GM12878 (cell line): Measurements from ENCODE around the gene KATNA1. TPM values are rescaled to one million over a fixed set of nuclear protein-coding genes. Genes with fewer than 3 reads are reported as not detected.

ENCODE experiments used
- ATAC-seq: fragments of 200-7000 bp; cut with Tn5 transposase; 3 replicates; pipeline ENCODE4 v1.9.1; 2020; ENCODE audit warnings: mild to moderate bottlenecking, moderate library complexity
- BruUV-seq: library from RNA; stranded (reverse); fragments of 400-500 nt; replicated peaks from 2 replicates; lab custom pipeline; 2021; lab: Mats Ljungman, UMichigan
- CTCF ChIA-PET: fragments of 300-600 bp; sonication (Branson Sonifier 250); formaldehyde crosslinking; extraction: SDS; loops from one replicate; lab custom pipeline; 2021; ENCODE audit warnings: inconsistent platforms; lab: Yijun Ruan, JAX
- POLR2A ChIA-PET: fragments of 350-600 bp; formaldehyde crosslinking; extraction: SDS; loops from one replicate; lab custom pipeline; 2021; ENCODE audit warnings: inconsistent platforms; lab: Charles Lee
- RAD21 ChIA-PET: fragments of 300-600 bp; sonication (Branson Sonifier 250); formaldehyde crosslinking; loops from one replicate; lab custom pipeline; 2023; ENCODE audit warnings: antibody characterized with exemption; ENCODE audit not compliant: unreplicated experiment; lab: Charles Lee
- SMC1A ChIA-PET: fragments of 300-600 bp; sonication (Branson Sonifier 250); formaldehyde crosslinking; loops from one replicate; lab custom pipeline; 2023; ENCODE audit not compliant: unreplicated experiment, uncharacterized antibody; lab: Charles Lee
- DNase-seq: peaks from one replicate; pipeline ENCODE4 v3.0.0-alpha.2; 2011; ENCODE audit warnings: low read depth, low spot score
- FAIRE-seq: peaks from 3 replicates; lab custom pipeline; 2011; peaks lifted over from hg19 to GRCh38; lab: Jason Lieb, UNC
- H2AFZ ChIP-seq: 2 replicates; pipeline ENCODE4 v1.6.0; 2011; ENCODE audit warnings: low read depth, low read length, control low read depth; ENCODE audit not compliant: control insufficient read depth
- H3K27ac ChIP-seq: 2 replicates; pipeline ENCODE4 v1.5.1; 2011; ENCODE audit warnings: control low read depth; ENCODE audit not compliant: control insufficient read depth, insufficient read depth
- H3K27me3 ChIP-seq, 2 experiments: replicated peaks in 1 of 2; 2 replicates each; pipeline versions ENCODE4 v1.6.0 to v1.6.1; 2011; ENCODE audit warnings: low read length in 1 of 2; ENCODE audit not compliant: control insufficient read depth in 2 of 2, insufficient read depth in 2 of 2
- H3K36me3 ChIP-seq, 2 experiments: 2 replicates each; pipeline ENCODE4 v1.5.1; 2011; ENCODE audit warnings: low read length in 1 of 2; ENCODE audit not compliant: control insufficient read depth in 2 of 2, insufficient read depth in 2 of 2
- H3K4me1 ChIP-seq: 2 replicates; pipeline ENCODE4 v1.6.1; 2011; ENCODE audit warnings: mild to moderate bottlenecking, low read length, moderate library complexity, mixed read lengths; ENCODE audit not compliant: control insufficient read depth, insufficient read depth
- H3K4me2 ChIP-seq: 2 replicates; pipeline ENCODE4 v1.6.0; 2011; ENCODE audit warnings: control low read depth; ENCODE audit not compliant: control insufficient read depth, insufficient read depth
- H3K4me3 ChIP-seq: fragments of 200-600 bp; sonication (generic); 2 replicates; pipeline ENCODE4 v1.5.1; 2016
- H3K79me2 ChIP-seq: 2 replicates; pipeline ENCODE4 v1.6.0; 2011; ENCODE audit warnings: low read length; ENCODE audit not compliant: control insufficient read depth, insufficient read depth
- H3K9ac ChIP-seq: 2 replicates; pipeline ENCODE4 v1.8.0; 2011; ENCODE audit warnings: low read length, control low read depth, mixed read lengths; ENCODE audit not compliant: control insufficient read depth, insufficient read depth
- H3K9me3 ChIP-seq: replicated peaks from 3 replicates; pipeline ENCODE4 v1.5.1; 2011; ENCODE audit warnings: mild to moderate bottlenecking, low read length; ENCODE audit not compliant: control insufficient read depth, insufficient read depth
- H4K20me1 ChIP-seq: 2 replicates; pipeline ENCODE4 v1.6.0; 2011; ENCODE audit not compliant: control insufficient read depth, insufficient read depth
- CREB1 ChIP-seq: IDR thresholded peaks from 2 replicates; pipeline ENCODE4 v1.6.1; 2012; ENCODE audit warnings: low read depth, mild to moderate bottlenecking, inconsistent platforms
- SREBF1 ChIP-seq: IDR thresholded peaks from 2 replicates; pipeline ENCODE4 v1.6.1; 2012; ENCODE audit warnings: mild to moderate bottlenecking, low read length
- STAT1 ChIP-seq: fragments of 450-650 bp; conservative IDR thresholded peaks from 2 replicates; pipeline ENCODE4 v1.6.1; 2014; ENCODE audit warnings: antibody characterized with exemption, mild to moderate bottlenecking
- WGBS: methylation state at CpG from one replicate; pipeline ENCODE4 v1.1.6; 2016; ENCODE audit warnings: low lambda C conversion rate; ENCODE audit not compliant: insufficient replicate concordance, insufficient coverage; ENCODE audit errors: missing lambda C conversion rate; 5-methylcytosine and 5-hydroxymethylcytosine counted together
- in situ Hi-C: fragments of 300-500 bp; cut with MboI; formaldehyde crosslinking; loops from 9 replicates; pipeline ENCODE4 v1.14.3; 2018; ENCODE audit warnings: mixed read lengths
- intact Hi-C: fragments of 100-400 bp; cut with micrococcal nuclease; formaldehyde crosslinking; loops from one replicate; pipeline ENCODE4 v1.14.2; 2022; ENCODE audit not compliant: unreplicated experiment
- polyA plus RNA-seq, 11 experiments: library from polyadenylated mRNA; depleted of rRNA in 4 of 11; unstranded in 6 of 11; stranded (reverse) in 5 of 11; fragments of >200 nt; fragmentation: Nextera tagmentation in 4 of 11; fragmentation: Illumina TruSeq in 1 of 11; extraction: Ambion mirVana in 4 of 11; extraction: Trizol in 1 of 11; gene quantifications; 1 replicate in 1 of 11; 2 replicates in 10 of 11; pipeline versions ENCODE4 v1.2.1 to v1.2.3, GENCODE V29; 2011 to 2016; ENCODE audit warnings: inconsistent platforms in 2 of 11, missing spikeins in 2 of 11, low read depth in 1 of 11
- total RNA-seq, 4 experiments: library from RNA; depleted of rRNA in 3 of 4; stranded (reverse); fragments of >200 nt in 3 of 4; fragmentation: Illumina TruSeq in 1 of 4; extraction: Trizol in 1 of 4; gene quantifications; 2 replicates each; pipeline versions ENCODE4 v1.2.1 to v1.2.3, GENCODE V29; 2013 to 2021
- TF ChIP-seq, protein P1 (sequence below): fragments of 450-650 bp; IDR thresholded peaks from 2 replicates; pipeline ENCODE4 v1.6.1; 2016; ENCODE audit warnings: mild to moderate bottlenecking, moderate library complexity, borderline replicate concordance

KATNA1 gene
- total and polyA plus RNA-seq, 10 of the 15 experiments (the other 5 are each of a cell fraction or from before 2014, with no cell fraction given): 15.4 to 35.3 (median 25.1) TPM

DNA sequence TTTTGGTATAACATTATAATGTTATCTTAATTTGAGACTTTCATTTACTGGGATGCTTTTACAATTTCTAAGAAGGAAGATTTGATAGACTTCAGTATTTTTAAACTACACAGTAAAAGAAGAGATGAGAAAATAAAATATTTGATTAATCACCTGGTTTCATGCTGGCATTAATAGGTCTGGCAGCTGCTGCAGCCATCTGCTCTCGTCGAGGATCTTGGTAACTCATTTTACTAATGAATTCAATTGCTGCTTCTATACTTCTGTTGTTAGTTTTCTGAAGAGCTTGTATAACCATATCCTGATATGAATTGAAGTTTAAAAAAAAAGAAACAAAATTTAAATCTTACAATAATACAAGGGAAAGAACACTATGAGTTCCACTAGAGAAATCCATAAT, 46.4 kb upstream of the KATNA1 start (continued):
- TF ChIP-seq, protein P1, sequence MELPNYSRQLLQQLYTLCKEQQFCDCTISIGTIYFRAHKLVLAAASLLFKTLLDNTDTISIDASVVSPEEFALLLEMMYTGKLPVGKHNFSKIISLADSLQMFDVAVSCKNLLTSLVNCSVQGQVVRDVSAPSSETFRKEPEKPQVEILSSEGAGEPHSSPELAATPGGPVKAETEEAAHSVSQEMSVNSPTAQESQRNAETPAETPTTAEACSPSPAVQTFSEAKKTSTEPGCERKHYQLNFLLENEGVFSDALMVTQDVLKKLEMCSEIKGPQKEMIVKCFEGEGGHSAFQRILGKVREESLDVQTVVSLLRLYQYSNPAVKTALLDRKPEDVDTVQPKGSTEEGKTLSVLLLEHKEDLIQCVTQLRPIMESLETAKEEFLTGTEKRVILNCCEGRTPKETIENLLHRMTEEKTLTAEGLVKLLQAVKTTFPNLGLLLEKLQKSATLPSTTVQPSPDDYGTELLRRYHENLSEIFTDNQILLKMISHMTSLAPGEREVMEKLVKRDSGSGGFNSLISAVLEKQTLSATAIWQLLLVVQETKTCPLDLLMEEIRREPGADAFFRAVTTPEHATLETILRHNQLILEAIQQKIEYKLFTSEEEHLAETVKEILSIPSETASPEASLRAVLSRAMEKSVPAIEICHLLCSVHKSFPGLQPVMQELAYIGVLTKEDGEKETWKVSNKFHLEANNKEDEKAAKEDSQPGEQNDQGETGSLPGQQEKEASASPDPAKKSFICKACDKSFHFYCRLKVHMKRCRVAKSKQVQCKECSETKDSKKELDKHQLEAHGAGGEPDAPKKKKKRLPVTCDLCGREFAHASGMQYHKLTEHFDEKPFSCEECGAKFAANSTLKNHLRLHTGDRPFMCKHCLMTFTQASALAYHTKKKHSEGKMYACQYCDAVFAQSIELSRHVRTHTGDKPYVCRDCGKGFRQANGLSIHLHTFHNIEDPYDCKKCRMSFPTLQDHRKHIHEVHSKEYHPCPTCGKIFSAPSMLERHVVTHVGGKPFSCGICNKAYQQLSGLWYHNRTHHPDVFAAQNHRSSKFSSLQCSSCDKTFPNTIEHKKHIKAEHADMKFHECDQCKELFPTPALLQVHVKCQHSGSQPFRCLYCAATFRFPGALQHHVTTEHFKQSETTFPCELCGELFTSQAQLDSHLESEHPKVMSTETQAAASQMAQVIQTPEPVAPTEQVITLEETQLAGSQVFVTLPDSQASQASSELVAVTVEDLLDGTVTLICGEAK: no peak
- TF ChIP-seq CREB1: no peak
- TF ChIP-seq, all 136 proteins: peak for 0

DNA sequence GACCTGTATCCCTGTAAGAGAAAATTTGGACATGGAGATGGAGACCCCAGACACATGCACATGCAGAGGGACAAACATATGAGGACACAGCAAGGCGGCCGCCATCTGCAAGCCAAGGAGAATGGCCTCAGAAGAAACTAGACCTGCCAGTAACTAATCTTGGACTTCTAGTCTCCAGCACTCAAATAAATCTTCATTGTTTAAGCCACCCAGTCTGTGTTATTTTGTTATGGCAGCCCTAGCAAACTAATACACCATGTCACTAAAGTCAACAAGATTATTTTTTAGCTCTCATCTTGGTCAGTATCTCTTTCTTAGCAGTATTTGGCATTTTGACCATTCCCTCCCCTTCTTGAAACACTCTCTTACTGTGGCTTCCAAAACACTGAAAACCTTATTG, 42.7 kb upstream of the KATNA1 start:
- peaks cover 2% of the 10 kb centered on the region; the same call in 1 of the 2 replicates for H4K20me1 ChIP-seq
- H3K9me3 ChIP-seq: no peaks in the 10 kb centered on the region
- CTCF ChIA-PET: no interaction called here
- in situ Hi-C loops: no loop called here
- DNase-seq: no peak
- BruUV-seq: no TSS peak
- 96% methylated on average over 2 of the region's 2 CpGs for WGBS
- no peaks in the 10 kb centered on the region for H3K4me1 ChIP-seq
- POLR2A ChIA-PET: no interaction called here
- H3K27ac ChIP-seq: no peak overlapping the region
- no peak overlapping the region for H3K9ac ChIP-seq
- no peak for FAIRE-seq
- no peak overlapping the region for H2AFZ ChIP-seq
- TF ChIP-seq SREBF1: no peak
- TF ChIP-seq STAT1: no peak
- TF ChIP-seq, all 136 proteins: peak for 0
- Histone ChIP-seq H3K4me2 (no peak overlapping the region), H3K36me3 (no peaks in the 10 kb centered on the region; a peak in 2 of 4 replicates), H3K4me3 (no peak overlapping the region), H3K79me2 (peaks cover 4% of the 10 kb centered on the region), H3K27me3 (no peaks in the 10 kb centered on the region)
- intact Hi-C loops: no loop called here
- RAD21 ChIA-PET: no interaction called here
- SMC1A ChIA-PET: interaction anchor here (1.2 kb wide), 1 partner anchor 14 kb away, joined by 3 read pairs; no protein-coding TSS in a partner anchor
- no peak for ATAC-seq
